ENCODE data around the gene TJP1. TPM values are rescaled to one million over a fixed set of nuclear protein-coding genes. Genes with fewer than 3 reads are reported as not detected.

Gene TJP1
- polyA plus RNA-seq, 1 donor (not counting 4 experiments of a cell fraction or from before 2014, with no cell fraction given): 54.7 TPM

GRCh38 chr15:29689287-29689986, 132.8 kb downstream of the TJP1 start:
- no peaks in the 10 kb centered on the region for H3K36me3 ChIP-seq (ENCODE audit: control insufficient read depth in 2 of 2, extremely low read depth in 1 of 2, insufficient read depth in 2 of 2, low read length in 2 of 2)
- H3K4me2 ChIP-seq (ENCODE audit: control insufficient read depth, extremely low read depth, insufficient read depth, low read depth, low read length): no peak overlapping the region
- H3K27me3 ChIP-seq (ENCODE audit: control insufficient read depth, extremely low read depth, insufficient read depth, low read length): peaks cover 3% of the 10 kb centered on the region
- no peaks in the 10 kb centered on the region for H3K79me2 ChIP-seq (ENCODE audit: control insufficient read depth, insufficient read depth, low read length)
- no peaks in the 10 kb centered on the region for H3K9me1 ChIP-seq (ENCODE audit: control insufficient read depth, extremely low read depth, insufficient read depth, low read length)
- no peak for DNase-seq (ENCODE audit: low read depth, low spot score)
- FAIRE-seq: no peak
- H3K27ac ChIP-seq (ENCODE audit: control insufficient read depth, insufficient read depth, low read length): no peak overlapping the region
- H3K4me1 ChIP-seq (ENCODE audit: control insufficient read depth, extremely low read depth, insufficient read depth, low read length): peaks cover 28% of the 10 kb centered on the region
- H4K20me1 ChIP-seq (ENCODE audit: control insufficient read depth, extremely low read depth, insufficient read depth, low read length): no peaks in the 10 kb centered on the region
- TF ChIP-seq EZH2 (IDR thresholded peaks at IDR 0.05; ENCODE audit: low read length) (no peak), CTCF (optimal IDR thresholded peaks at IDR 0.05 in 1 of 3, IDR thresholded peaks at IDR 0.05 in 1 of 3, conservative IDR thresholded peaks at IDR 0.05 in 1 of 3; ENCODE audit: extremely low read depth in 1 of 3, insufficient read depth in 2 of 3, low read length in 3 of 3) (no peak)
- H2AFZ ChIP-seq (ENCODE audit: control insufficient read depth, low read length): no peak overlapping the region
- no peak overlapping the region for H3K4me3 ChIP-seq (ENCODE audit: control insufficient read depth in 2 of 3, extremely low read depth in 1 of 3, insufficient read depth in 2 of 3, low read depth in 1 of 3, low read length in 3 of 3)
- dilution Hi-C loops (cut with MboI; ENCODE audit: extremely low pct_ligation_motif_present, low sequenced_read_pairs): no loop called here
- no peaks in the 10 kb centered on the region for H3K9me3 ChIP-seq (ENCODE audit: control insufficient read depth, low read depth, low read length)
- no peak overlapping the region for H3K9ac ChIP-seq (ENCODE audit: control insufficient read depth, extremely low read depth, insufficient read depth, low read length)

- H3K4me2 ChIP-seq (ENCODE audit: control insufficient read depth, extremely low read depth, insufficient read depth, low read depth, low read length): no peak overlapping the region
- FAIRE-seq (no peak), DNase-seq (ENCODE audit: low read depth, low spot score) (no peak)
- no peaks in the 10 kb centered on the region for H3K79me2 ChIP-seq (ENCODE audit: control insufficient read depth, insufficient read depth, low read length)
- dilution Hi-C loops (cut with MboI; ENCODE audit: extremely low pct_ligation_motif_present, low sequenced_read_pairs): no loop called here
- peaks cover 28% of the 10 kb centered on the region for H3K4me1 ChIP-seq (ENCODE audit: control insufficient read depth, extremely low read depth, insufficient read depth, low read length)
- H4K20me1 ChIP-seq (ENCODE audit: control insufficient read depth, extremely low read depth, insufficient read depth, low read length): no peaks in the 10 kb centered on the region
- H3K27ac ChIP-seq (ENCODE audit: control insufficient read depth, insufficient read depth, low read length): no peak overlapping the region
- peaks cover 3% of the 10 kb centered on the region for H3K27me3 ChIP-seq (ENCODE audit: control insufficient read depth, extremely low read depth, insufficient read depth, low read length)
- no peaks in the 10 kb centered on the region for H3K36me3 ChIP-seq (ENCODE audit: control insufficient read depth in 2 of 2, extremely low read depth in 1 of 2, insufficient read depth in 2 of 2, low read length in 2 of 2)
- TF ChIP-seq CTCF (optimal IDR thresholded peaks at IDR 0.05 in 1 of 3, IDR thresholded peaks at IDR 0.05 in 1 of 3, conservative IDR thresholded peaks at IDR 0.05 in 1 of 3; ENCODE audit: extremely low read depth in 1 of 3, insufficient read depth in 2 of 3, low read length in 3 of 3): no peak
- no peak for TF ChIP-seq EZH2 (IDR thresholded peaks at IDR 0.05; ENCODE audit: low read length)
- H3K9ac ChIP-seq (ENCODE audit: control insufficient read depth, extremely low read depth, insufficient read depth, low read length): no peak overlapping the region
- H3K4me3 ChIP-seq (ENCODE audit: control insufficient read depth in 2 of 3, extremely low read depth in 1 of 3, insufficient read depth in 2 of 3, low read depth in 1 of 3, low read length in 3 of 3): no peak overlapping the region
- H3K9me1 ChIP-seq (ENCODE audit: control insufficient read depth, extremely low read depth, insufficient read depth, low read length): no peaks in the 10 kb centered on the region
- H3K9me3 ChIP-seq (ENCODE audit: control insufficient read depth, low read depth, low read length): no peaks in the 10 kb centered on the region
- H2AFZ ChIP-seq (ENCODE audit: control insufficient read depth, low read length): no peak overlapping the region
Observed at GRCh38 chr15:29688506-29689286, 133.6 kb downstream of the TJP1 start.
